Panc1 (cell line): ENCODE measurements around the gene UBALD2. TPM values are rescaled to one million over a fixed set of nuclear protein-coding genes. Genes with fewer than 3 reads are reported as not detected.
A peak's percentile ranks its signal among the peaks of the same experiment; 100 is the strongest.

Experiments
- ATAC-seq: fragments of 200-7000 bp; cut with Tn5 transposase; 2 replicates; pipeline ENCODE4 v1.9.1; 2020; ENCODE audit warnings: mild to moderate bottlenecking, moderate library complexity
- BruUV-seq: library from RNA; stranded (reverse); fragments of 400-500 nt; replicated peaks from 2 replicates; lab custom pipeline; 2021; lab: Mats Ljungman, UMichigan
- CTCF ChIA-PET: fragments of 300-600 bp; sonication (Branson Sonifier 250); formaldehyde crosslinking; loops from one replicate; lab custom pipeline; 2022; ENCODE audit warnings: antibody characterized with exemption; lab: Charles Lee
- POLR2A ChIA-PET: fragments of 300-600 bp; sonication (Branson Sonifier 250); formaldehyde crosslinking; loops from one replicate; lab custom pipeline; 2022; ENCODE audit warnings: antibody characterized with exemption; lab: Charles Lee
- DNase-seq: peaks from one replicate; pipeline ENCODE4 v3.0.0-alpha.2; 2010; ENCODE audit warnings: low read depth, low spot score
- H3K27ac ChIP-seq: 2 replicates; pipeline ENCODE4 v1.5.1; 2011; ENCODE audit warnings: mild to moderate bottlenecking, low read length, inconsistent platforms
- H3K27me3 ChIP-seq: fragments of 200-500 bp; sonication (Bioruptor generic); 2 replicates; pipeline ENCODE4 v1.6.0; 2014; ENCODE audit warnings: low read length, inconsistent platforms; ENCODE audit not compliant: control insufficient read depth, insufficient read depth
- H3K36me3 ChIP-seq: fragments of 200-500 bp; sonication (Bioruptor generic); 2 replicates; pipeline ENCODE4 v1.5.1; 2014; ENCODE audit warnings: inconsistent platforms, mild to moderate bottlenecking, low read length, moderate library complexity; ENCODE audit not compliant: control insufficient read depth, insufficient read depth
- H3K4me1 ChIP-seq: 2 replicates; pipeline ENCODE4 v1.5.1; 2011; ENCODE audit warnings: inconsistent platforms, mild to moderate bottlenecking, low read length, moderate library complexity; ENCODE audit not compliant: control insufficient read depth, insufficient read depth
- H3K4me3 ChIP-seq, 2 experiments: 2 replicates each; pipeline ENCODE4 v1.5.1; 2011 to 2012; ENCODE audit warnings: low read depth in 2 of 2, low read length in 2 of 2, mild to moderate bottlenecking in 2 of 2, inconsistent platforms in 1 of 2, moderate library complexity in 1 of 2
- H3K9me3 ChIP-seq: fragments of 200-500 bp; sonication (Bioruptor generic); 2 replicates; pipeline ENCODE4 v1.5.1; 2014; ENCODE audit warnings: low read depth, mild to moderate bottlenecking, inconsistent platforms, low read length, moderate library complexity; ENCODE audit not compliant: control insufficient read depth, insufficient read depth
- POLR2AphosphoS5 ChIP-seq: IDR thresholded peaks from 2 replicates; pipeline ENCODE4 v1.6.1; 2012; ENCODE audit warnings: mild to moderate bottlenecking, low read depth, low read length, moderate library complexity
- SIN3A ChIP-seq: IDR thresholded peaks from 2 replicates; pipeline ENCODE4 v1.6.1; 2012; ENCODE audit warnings: low read depth, mild to moderate bottlenecking, low read length, moderate library complexity, borderline replicate concordance; ENCODE audit not compliant: insufficient read depth
- TCF7L2 ChIP-seq: IDR thresholded peaks from 2 replicates; pipeline ENCODE4 v1.6.1; 2011; ENCODE audit warnings: mild to moderate bottlenecking, low read depth, low read length, inconsistent platforms
- in situ Hi-C: cut with HindIII; loops from 2 replicates; pipeline ENCODE4 v1.10.0; 2016; ENCODE audit warnings: low sequenced_read_pairs, low pct_unique_long_range_greater_than_20kb
- intact Hi-C: fragments of 100-400 bp; cut with micrococcal nuclease; formaldehyde crosslinking; loops from one replicate; pipeline ENCODE4 v1.10.0; 2022; ENCODE audit not compliant: unreplicated experiment
- total RNA-seq: library from RNA; stranded (reverse); gene quantifications from one replicate; pipeline ENCODE4 v1.2.1, GENCODE V29; 2021; ENCODE audit not compliant: unreplicated experiment
- TF ChIP-seq, protein P1 (sequence below): fragments of 450-650 bp; IDR thresholded peaks from 2 replicates; pipeline ENCODE4 v1.5.1; 2017; ENCODE audit warnings: mild to moderate bottlenecking
- TF ChIP-seq, protein P2 (sequence below), 2 experiments: IDR thresholded peaks; 2 replicates each; pipeline ENCODE4 v1.6.1; 2011 to 2012; ENCODE audit warnings: low read depth in 2 of 2, control low read depth in 1 of 2, low read length in 1 of 2, mild to moderate bottlenecking in 1 of 2, moderate library complexity in 1 of 2; ENCODE audit not compliant: insufficient read depth in 1 of 2

UBALD2 gene
- total RNA-seq, 1 experiment from 2014 or later = 30.0 TPM

DNA sequence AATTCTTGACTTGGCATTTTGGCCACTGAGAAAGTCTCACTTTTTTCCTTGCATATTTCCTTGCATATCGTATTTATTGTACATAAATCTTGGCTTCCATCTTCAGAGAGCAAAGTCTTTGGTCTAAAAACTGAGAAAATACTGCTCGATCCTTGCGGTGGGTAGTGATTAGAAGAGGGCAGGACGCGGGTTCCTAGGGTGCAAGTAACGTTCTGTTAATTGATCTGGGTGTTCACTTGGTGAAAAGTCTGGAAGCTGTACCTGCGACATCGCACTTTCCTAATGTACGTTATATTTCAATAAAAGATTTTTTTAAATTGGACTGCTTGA lies 758 bp upstream of the UBALD2 start:
- POLR2A ChIA-PET = interaction anchor here (0.6 to 1.0 kb wide), 5 partner anchors 17 to 411 kb away, joined by 3 to 5 read pairs (median 3); partner anchors contain the start of gene RNF157
- Histone ChIP-seq H3K27me3 (no peaks in the 10 kb centered on the region), H3K4me1 (peaks cover 45% of the 10 kb centered on the region), H3K9me3 (no peaks in the 10 kb centered on the region), H3K4me3 (peak overlapping the region; percentile 31 to 40), H3K27ac (peak overlapping the region; percentile 92), H3K36me3 (no peaks in the 10 kb centered on the region; the same call in 1 of the 2 replicates)
- ATAC-seq (no peak), DNase-seq (no peak)
- TSS peak; percentile 98 for BruUV-seq
- in situ Hi-C loops = no loop called here
- TF ChIP-seq POLR2AphosphoS5 = no peak
- TF ChIP-seq SIN3A = no peak
- no peak for TF ChIP-seq TCF7L2
- TF ChIP-seq, protein P1, sequence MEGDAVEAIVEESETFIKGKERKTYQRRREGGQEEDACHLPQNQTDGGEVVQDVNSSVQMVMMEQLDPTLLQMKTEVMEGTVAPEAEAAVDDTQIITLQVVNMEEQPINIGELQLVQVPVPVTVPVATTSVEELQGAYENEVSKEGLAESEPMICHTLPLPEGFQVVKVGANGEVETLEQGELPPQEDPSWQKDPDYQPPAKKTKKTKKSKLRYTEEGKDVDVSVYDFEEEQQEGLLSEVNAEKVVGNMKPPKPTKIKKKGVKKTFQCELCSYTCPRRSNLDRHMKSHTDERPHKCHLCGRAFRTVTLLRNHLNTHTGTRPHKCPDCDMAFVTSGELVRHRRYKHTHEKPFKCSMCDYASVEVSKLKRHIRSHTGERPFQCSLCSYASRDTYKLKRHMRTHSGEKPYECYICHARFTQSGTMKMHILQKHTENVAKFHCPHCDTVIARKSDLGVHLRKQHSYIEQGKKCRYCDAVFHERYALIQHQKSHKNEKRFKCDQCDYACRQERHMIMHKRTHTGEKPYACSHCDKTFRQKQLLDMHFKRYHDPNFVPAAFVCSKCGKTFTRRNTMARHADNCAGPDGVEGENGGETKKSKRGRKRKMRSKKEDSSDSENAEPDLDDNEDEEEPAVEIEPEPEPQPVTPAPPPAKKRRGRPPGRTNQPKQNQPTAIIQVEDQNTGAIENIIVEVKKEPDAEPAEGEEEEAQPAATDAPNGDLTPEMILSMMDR = no peak
- TF ChIP-seq, protein P2, sequence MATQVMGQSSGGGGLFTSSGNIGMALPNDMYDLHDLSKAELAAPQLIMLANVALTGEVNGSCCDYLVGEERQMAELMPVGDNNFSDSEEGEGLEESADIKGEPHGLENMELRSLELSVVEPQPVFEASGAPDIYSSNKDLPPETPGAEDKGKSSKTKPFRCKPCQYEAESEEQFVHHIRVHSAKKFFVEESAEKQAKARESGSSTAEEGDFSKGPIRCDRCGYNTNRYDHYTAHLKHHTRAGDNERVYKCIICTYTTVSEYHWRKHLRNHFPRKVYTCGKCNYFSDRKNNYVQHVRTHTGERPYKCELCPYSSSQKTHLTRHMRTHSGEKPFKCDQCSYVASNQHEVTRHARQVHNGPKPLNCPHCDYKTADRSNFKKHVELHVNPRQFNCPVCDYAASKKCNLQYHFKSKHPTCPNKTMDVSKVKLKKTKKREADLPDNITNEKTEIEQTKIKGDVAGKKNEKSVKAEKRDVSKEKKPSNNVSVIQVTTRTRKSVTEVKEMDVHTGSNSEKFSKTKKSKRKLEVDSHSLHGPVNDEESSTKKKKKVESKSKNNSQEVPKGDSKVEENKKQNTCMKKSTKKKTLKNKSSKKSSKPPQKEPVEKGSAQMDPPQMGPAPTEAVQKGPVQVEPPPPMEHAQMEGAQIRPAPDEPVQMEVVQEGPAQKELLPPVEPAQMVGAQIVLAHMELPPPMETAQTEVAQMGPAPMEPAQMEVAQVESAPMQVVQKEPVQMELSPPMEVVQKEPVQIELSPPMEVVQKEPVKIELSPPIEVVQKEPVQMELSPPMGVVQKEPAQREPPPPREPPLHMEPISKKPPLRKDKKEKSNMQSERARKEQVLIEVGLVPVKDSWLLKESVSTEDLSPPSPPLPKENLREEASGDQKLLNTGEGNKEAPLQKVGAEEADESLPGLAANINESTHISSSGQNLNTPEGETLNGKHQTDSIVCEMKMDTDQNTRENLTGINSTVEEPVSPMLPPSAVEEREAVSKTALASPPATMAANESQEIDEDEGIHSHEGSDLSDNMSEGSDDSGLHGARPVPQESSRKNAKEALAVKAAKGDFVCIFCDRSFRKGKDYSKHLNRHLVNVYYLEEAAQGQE (IDR thresholded peaks at IDR 0.05; ENCODE audit: insufficient read depth in 1 of 2, low read depth in 2 of 2, low read length in 1 of 2) = no peak
- CTCF ChIA-PET = interaction anchor here (0.6 to 1.5 kb wide), 2 partner anchors 15 to 143 kb away, joined by 6 to 12 read pairs; no protein-coding TSS in a partner anchor
- intact Hi-C loops = no loop called here

DNA sequence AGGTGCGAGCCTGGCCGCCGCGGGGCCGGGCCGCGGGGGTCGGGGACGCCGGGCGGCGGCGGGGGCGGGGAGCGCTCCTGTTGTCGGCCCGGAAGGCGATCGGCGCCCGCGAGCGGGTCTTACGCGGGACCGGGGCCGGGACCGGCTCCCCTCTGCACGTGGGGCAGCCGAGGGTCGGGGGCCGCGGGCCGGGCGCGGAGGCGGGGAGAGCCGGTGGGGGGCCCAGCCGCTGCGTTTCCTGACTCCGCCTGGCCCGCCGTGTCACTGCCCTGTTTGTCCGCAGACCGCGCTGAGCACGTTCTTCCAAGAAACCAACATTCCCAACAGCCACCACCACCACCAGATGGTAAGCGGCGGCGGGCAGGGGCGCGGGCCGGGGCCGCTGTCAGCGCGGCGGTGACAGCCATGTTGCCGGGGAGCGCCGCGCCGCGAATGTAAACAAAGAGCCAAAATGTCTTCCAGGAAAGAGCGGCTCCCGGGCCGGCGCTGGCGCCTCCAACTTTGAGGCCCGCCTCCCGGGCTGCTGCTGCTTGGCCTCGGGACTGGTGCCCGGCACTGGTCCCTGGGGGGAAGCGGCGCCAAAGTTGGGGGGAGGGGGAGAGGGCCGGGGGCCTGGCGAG lies 586 bp downstream of the UBALD2 start:
- intact Hi-C loops (no loop called here), in situ Hi-C loops (no loop called here)
- ChIA-PET CTCF (interaction anchor here (1.5 kb wide), 1 partner anchor 14 kb away, joined by 6 read pairs; no protein-coding TSS in a partner anchor), POLR2A (no interaction called here)
- TF ChIP-seq TCF7L2 = no peak
- peak; percentile 98 for TF ChIP-seq SIN3A
- Histone ChIP-seq H3K27me3 (no peaks in the 10 kb centered on the region), H3K4me3 (peak overlapping the region; percentile 68 to 78), H3K4me1 (peaks cover 51% of the 10 kb centered on the region), H3K9me3 (no peaks in the 10 kb centered on the region), H3K27ac (peak overlapping the region; percentile 80; the same call in 1 of the 2 replicates), H3K36me3 (no peaks in the 10 kb centered on the region; the same call in 1 of the 2 replicates)
- ATAC-seq = no peak
- no TSS peak for BruUV-seq
- no peak for DNase-seq
